ENCODE measurements around the gene RASGRF1.

Gene RASGRF1

DNA sequence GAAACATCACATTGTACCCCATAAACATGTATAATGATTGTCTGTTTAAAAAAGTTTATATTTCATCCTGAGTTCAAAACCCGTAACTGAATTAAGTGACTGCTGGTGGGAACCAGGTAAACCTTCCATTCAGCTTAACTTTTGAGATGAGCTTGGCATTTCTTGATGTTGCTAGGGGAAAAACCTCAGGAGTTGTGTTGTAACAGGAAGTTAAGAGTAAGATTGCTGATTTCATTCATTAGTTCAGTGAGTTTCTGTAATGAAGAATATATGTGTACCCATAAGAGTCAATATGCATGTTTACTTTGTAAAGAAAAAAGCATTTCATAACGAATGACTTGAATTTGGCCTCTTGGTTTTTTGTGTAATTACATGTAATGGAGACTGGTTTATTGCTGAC, 178.3 kb downstream of the RASGRF1 start:
- TF ChIP-seq ZFX (IDR thresholded peaks at IDR 0.05), result no peak
- TF ChIP-seq, protein P1, sequence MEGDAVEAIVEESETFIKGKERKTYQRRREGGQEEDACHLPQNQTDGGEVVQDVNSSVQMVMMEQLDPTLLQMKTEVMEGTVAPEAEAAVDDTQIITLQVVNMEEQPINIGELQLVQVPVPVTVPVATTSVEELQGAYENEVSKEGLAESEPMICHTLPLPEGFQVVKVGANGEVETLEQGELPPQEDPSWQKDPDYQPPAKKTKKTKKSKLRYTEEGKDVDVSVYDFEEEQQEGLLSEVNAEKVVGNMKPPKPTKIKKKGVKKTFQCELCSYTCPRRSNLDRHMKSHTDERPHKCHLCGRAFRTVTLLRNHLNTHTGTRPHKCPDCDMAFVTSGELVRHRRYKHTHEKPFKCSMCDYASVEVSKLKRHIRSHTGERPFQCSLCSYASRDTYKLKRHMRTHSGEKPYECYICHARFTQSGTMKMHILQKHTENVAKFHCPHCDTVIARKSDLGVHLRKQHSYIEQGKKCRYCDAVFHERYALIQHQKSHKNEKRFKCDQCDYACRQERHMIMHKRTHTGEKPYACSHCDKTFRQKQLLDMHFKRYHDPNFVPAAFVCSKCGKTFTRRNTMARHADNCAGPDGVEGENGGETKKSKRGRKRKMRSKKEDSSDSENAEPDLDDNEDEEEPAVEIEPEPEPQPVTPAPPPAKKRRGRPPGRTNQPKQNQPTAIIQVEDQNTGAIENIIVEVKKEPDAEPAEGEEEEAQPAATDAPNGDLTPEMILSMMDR (conservative IDR thresholded peaks at IDR 0.05), result no peak
- H3K27ac ChIP-seq, result no peak overlapping the region

DNA sequence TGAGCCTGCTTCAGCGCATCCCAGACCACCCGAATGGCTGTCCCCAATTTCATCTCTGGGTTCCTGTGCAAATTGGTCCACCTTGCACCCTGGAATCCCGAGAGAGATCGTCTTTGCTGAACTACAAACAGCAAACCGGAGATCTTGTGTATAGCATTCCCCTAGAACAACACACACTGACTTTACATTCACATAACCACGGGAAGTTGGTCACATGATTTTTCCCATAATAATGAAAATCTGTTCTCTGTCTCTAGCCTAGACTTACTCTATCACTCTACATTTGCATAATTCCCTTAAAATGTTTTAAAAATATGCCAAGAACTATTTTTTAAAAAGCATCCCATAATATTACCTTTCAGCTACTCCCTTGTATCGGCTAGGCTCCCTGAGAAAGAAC, 180.3 kb downstream of the RASGRF1 start:
- TF ChIP-seq, protein P1 (conservative IDR thresholded peaks at IDR 0.05), result no peak
- TF ChIP-seq ZFX (IDR thresholded peaks at IDR 0.05), result no peak
- H3K27ac ChIP-seq, result no peak overlapping the region

All from C4-2B (cell line).